Measurements from ENCODE around the gene APOO.
"Not testable (repeated sequence)": the region's sequence is repeated elsewhere in the genome, so short reads cannot be mapped to it uniquely, and the experiment has no call there.

Gene APOO

GRCh38 chrX:23907111-23907497 is 634 bp downstream of the APOO start:
- no peaks in the 10 kb centered on the region for H3K9me3 ChIP-seq (ENCODE audit: control insufficient read depth in 2 of 2, low read length in 2 of 2)
- H3K9ac ChIP-seq (ENCODE audit: low read depth in 1 of 2, low read length in 2 of 2) = peak overlapping the region; percentile 76 to 79
- H3K27ac ChIP-seq (ENCODE audit: low read depth in 2 of 2, low read length in 2 of 2) = peak overlapping the region; percentile 87 to 91
- no peaks in the 10 kb centered on the region for H3K36me3 ChIP-seq (ENCODE audit: control insufficient read depth in 2 of 2, insufficient read depth in 2 of 2, low read length in 2 of 2)
- peaks cover 3 to 12% of the 10 kb centered on the region in 2 donors for H3K4me1 ChIP-seq (ENCODE audit: control insufficient read depth in 2 of 2, insufficient read depth in 2 of 2, low read length in 2 of 2)
- H3K27me3 ChIP-seq (ENCODE audit: control insufficient read depth in 2 of 2, insufficient read depth in 2 of 2, low read length in 2 of 2) = no peaks in the 10 kb centered on the region
- peak overlapping the region; percentile 71 to 75 for H3K4me3 ChIP-seq (ENCODE audit: low read length in 2 of 2)

- H3K4me1 ChIP-seq (ENCODE audit: control insufficient read depth in 2 of 2, insufficient read depth in 2 of 2, low read length in 2 of 2) = peaks cover 10 to 13% of the 10 kb centered on the region in 2 donors
- H3K9me3 ChIP-seq (ENCODE audit: control insufficient read depth in 2 of 2, low read length in 2 of 2) = no peaks in the 10 kb centered on the region
- no peaks in the 10 kb centered on the region for H3K36me3 ChIP-seq (ENCODE audit: control insufficient read depth in 2 of 2, insufficient read depth in 2 of 2, low read length in 2 of 2)
- no peak overlapping the region for H3K4me3 ChIP-seq (ENCODE audit: low read length in 2 of 2)
- H3K27ac ChIP-seq (ENCODE audit: low read depth in 2 of 2, low read length in 2 of 2) = no peak overlapping the region
- no peak overlapping the region for H3K9ac ChIP-seq (ENCODE audit: low read depth in 1 of 2, low read length in 2 of 2)
- H3K27me3 ChIP-seq (ENCODE audit: control insufficient read depth in 2 of 2, insufficient read depth in 2 of 2, low read length in 2 of 2) = peaks cover 0 to 2% of the 10 kb centered on the region in 2 donors
These were observed 3.6 kb downstream of the APOO start for GRCh38 chrX:23904096-23904495.

DNA sequence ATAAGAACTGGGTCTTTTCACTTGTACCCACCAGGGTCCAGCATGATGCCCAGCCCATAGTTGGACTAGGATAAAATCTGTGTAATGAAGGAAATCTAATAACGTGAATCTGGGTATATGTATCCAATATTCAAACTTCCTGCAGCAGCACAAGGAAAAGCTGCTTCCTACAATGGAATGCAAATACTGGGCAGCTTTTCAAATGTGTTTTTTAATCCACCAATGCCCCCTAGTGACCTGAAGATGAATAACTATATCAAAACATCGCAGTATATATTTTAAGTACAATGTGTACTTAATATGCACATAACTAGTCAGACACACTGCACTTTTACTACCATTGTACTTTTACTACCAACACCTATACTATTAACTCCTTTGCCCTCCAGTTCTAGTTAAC is 5.3 kb downstream of the APOO start:
- Histone ChIP-seq H3K9ac (ENCODE audit: low read depth in 1 of 2, low read length in 2 of 2) (peak overlapping the region in 1 of 2 donors; percentile 31), H3K27ac (ENCODE audit: low read depth in 2 of 2, low read length in 2 of 2) (peak overlapping the region; percentile 20 to 47), H3K36me3 (ENCODE audit: control insufficient read depth in 2 of 2, insufficient read depth in 2 of 2, low read length in 2 of 2) (no peaks in the 10 kb centered on the region), H3K4me1 (ENCODE audit: control insufficient read depth in 2 of 2, insufficient read depth in 2 of 2, low read length in 2 of 2) (peaks cover 13% of the 10 kb centered on the region in 2 donors), H3K27me3 (ENCODE audit: control insufficient read depth in 2 of 2, insufficient read depth in 2 of 2, low read length in 2 of 2) (peaks cover 0 to 2% of the 10 kb centered on the region in 2 donors), H3K9me3 (ENCODE audit: control insufficient read depth in 2 of 2, low read length in 2 of 2) (no peaks in the 10 kb centered on the region), H3K4me3 (ENCODE audit: low read length in 2 of 2) (peak overlapping the region; percentile 34 to 51)

- H3K4me3 ChIP-seq (ENCODE audit: low read length in 2 of 2) = peak overlapping the region; percentile 34 to 51
- peak overlapping the region; percentile 45 to 47 for H3K27ac ChIP-seq (ENCODE audit: low read depth in 2 of 2, low read length in 2 of 2)
- H3K27me3 ChIP-seq (ENCODE audit: control insufficient read depth in 2 of 2, insufficient read depth in 2 of 2, low read length in 2 of 2) = peaks cover 0 to 2% of the 10 kb centered on the region in 2 donors
- no peaks in the 10 kb centered on the region for H3K36me3 ChIP-seq (ENCODE audit: control insufficient read depth in 2 of 2, insufficient read depth in 2 of 2, low read length in 2 of 2)
- peaks cover 13% of the 10 kb centered on the region in 2 donors for H3K4me1 ChIP-seq (ENCODE audit: control insufficient read depth in 2 of 2, insufficient read depth in 2 of 2, low read length in 2 of 2)
- H3K9ac ChIP-seq (ENCODE audit: low read depth in 1 of 2, low read length in 2 of 2) = peak overlapping the region; percentile 31 to 47
- no peaks in the 10 kb centered on the region for H3K9me3 ChIP-seq (ENCODE audit: control insufficient read depth in 2 of 2, low read length in 2 of 2)
These were observed 5.9 kb downstream of the APOO start for GRCh38 chrX:23901805-23902204.

DNA sequence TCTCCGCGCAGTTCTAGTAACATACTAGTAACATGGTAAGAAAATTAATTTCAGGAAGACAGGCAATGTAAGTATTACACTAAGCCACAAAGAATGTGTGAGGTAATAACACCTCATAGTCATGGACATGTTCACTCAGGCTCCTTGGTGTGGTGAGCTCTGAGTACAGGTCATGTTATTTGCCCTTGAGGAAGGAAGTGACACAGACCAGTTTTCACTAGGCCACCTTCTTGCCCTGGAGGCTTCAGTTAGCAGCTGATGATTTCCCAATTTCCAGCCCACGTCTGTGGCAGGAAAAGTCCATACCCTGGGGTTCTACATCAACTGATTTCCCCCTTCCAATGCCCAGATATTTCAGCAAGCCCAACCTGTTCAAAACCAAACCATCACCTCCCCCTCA is 6.7 kb downstream of the APOO start:
- Histone ChIP-seq H3K9ac (ENCODE audit: low read depth in 1 of 2, low read length in 2 of 2) (no peak overlapping the region), H3K27ac (ENCODE audit: low read depth in 2 of 2, low read length in 2 of 2) (peak overlapping the region in 1 of 2 donors; percentile 37), H3K27me3 (ENCODE audit: control insufficient read depth in 2 of 2, insufficient read depth in 2 of 2, low read length in 2 of 2) (peaks cover 0 to 2% of the 10 kb centered on the region in 2 donors), H3K36me3 (ENCODE audit: control insufficient read depth in 2 of 2, insufficient read depth in 2 of 2, low read length in 2 of 2) (no peaks in the 10 kb centered on the region), H3K4me1 (ENCODE audit: control insufficient read depth in 2 of 2, insufficient read depth in 2 of 2, low read length in 2 of 2) (peaks cover 6 to 13% of the 10 kb centered on the region in 2 donors), H3K9me3 (ENCODE audit: control insufficient read depth in 2 of 2, low read length in 2 of 2) (no peaks in the 10 kb centered on the region), H3K4me3 (ENCODE audit: low read length in 2 of 2) (no peak overlapping the region)

- Histone ChIP-seq H3K36me3 (ENCODE audit: control insufficient read depth in 2 of 2, insufficient read depth in 2 of 2, low read length in 2 of 2) (no peaks in the 10 kb centered on the region), H3K27ac (ENCODE audit: low read depth in 2 of 2, low read length in 2 of 2) (peak overlapping the region in 1 of 2 donors; percentile 37), H3K4me1 (ENCODE audit: control insufficient read depth in 2 of 2, insufficient read depth in 2 of 2, low read length in 2 of 2) (peaks cover 5 to 13% of the 10 kb centered on the region in 2 donors), H3K9me3 (ENCODE audit: control insufficient read depth in 2 of 2, low read length in 2 of 2) (no peaks in the 10 kb centered on the region), H3K27me3 (ENCODE audit: control insufficient read depth in 2 of 2, insufficient read depth in 2 of 2, low read length in 2 of 2) (peaks cover 0 to 2% of the 10 kb centered on the region in 2 donors), H3K9ac (ENCODE audit: low read depth in 1 of 2, low read length in 2 of 2) (no peak overlapping the region), H3K4me3 (ENCODE audit: low read length in 2 of 2) (no peak overlapping the region)
These were observed 7.4 kb downstream of the APOO start for GRCh38 chrX:23900220-23900797.

GRCh38 chrX:23898412-23898959 is 9.3 kb downstream of the APOO start:
- no peaks in the 10 kb centered on the region for H3K36me3 ChIP-seq (ENCODE audit: control insufficient read depth in 2 of 2, insufficient read depth in 2 of 2, low read length in 2 of 2)
- peaks cover 0 to 2% of the 10 kb centered on the region in 2 donors for H3K27me3 ChIP-seq (ENCODE audit: control insufficient read depth in 2 of 2, insufficient read depth in 2 of 2, low read length in 2 of 2)
- H3K27ac ChIP-seq (ENCODE audit: low read depth in 2 of 2, low read length in 2 of 2) = no peak overlapping the region
- peaks cover 5 to 13% of the 10 kb centered on the region in 2 donors for H3K4me1 ChIP-seq (ENCODE audit: control insufficient read depth in 2 of 2, insufficient read depth in 2 of 2, low read length in 2 of 2)
- no peak overlapping the region for H3K4me3 ChIP-seq (ENCODE audit: low read length in 2 of 2)
- H3K9me3 ChIP-seq (ENCODE audit: control insufficient read depth in 2 of 2, low read length in 2 of 2) = no peaks in the 10 kb centered on the region
- H3K9ac ChIP-seq (ENCODE audit: low read depth in 1 of 2, low read length in 2 of 2) = no peak overlapping the region

DNA sequence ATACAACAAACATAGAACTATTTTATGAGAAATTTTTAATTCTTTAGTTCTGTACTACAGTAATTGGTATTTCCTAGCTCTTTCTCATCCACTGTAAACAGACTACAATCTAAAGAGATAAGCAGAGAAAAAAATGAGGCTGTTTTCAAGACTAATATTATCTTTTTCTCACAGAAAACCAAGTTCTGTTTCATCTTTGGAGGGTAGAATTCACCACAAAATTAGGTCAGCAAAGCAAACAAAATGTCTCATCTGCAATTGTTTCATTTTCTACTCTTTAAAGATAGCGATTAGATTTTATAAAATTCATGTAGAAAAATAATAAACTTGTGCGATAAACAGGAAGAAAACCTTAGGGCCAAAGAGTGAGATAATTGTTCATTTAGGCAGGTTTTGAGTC is 10.8 kb downstream of the APOO start:
- Histone ChIP-seq H3K27ac (ENCODE audit: low read depth in 2 of 2, low read length in 2 of 2) (no peak overlapping the region), H3K4me1 (ENCODE audit: control insufficient read depth in 2 of 2, insufficient read depth in 2 of 2, low read length in 2 of 2) (peaks cover under 1 to 9% of the 10 kb centered on the region in 2 donors), H3K9ac (ENCODE audit: low read depth in 1 of 2, low read length in 2 of 2) (no peak overlapping the region), H3K27me3 (ENCODE audit: control insufficient read depth in 2 of 2, insufficient read depth in 2 of 2, low read length in 2 of 2) (peaks cover 0 to 2% of the 10 kb centered on the region in 2 donors), H3K9me3 (ENCODE audit: control insufficient read depth in 2 of 2, low read length in 2 of 2) (no peaks in the 10 kb centered on the region), H3K4me3 (ENCODE audit: low read length in 2 of 2) (no peak overlapping the region), H3K36me3 (ENCODE audit: control insufficient read depth in 2 of 2, insufficient read depth in 2 of 2, low read length in 2 of 2) (no peaks in the 10 kb centered on the region)

DNA sequence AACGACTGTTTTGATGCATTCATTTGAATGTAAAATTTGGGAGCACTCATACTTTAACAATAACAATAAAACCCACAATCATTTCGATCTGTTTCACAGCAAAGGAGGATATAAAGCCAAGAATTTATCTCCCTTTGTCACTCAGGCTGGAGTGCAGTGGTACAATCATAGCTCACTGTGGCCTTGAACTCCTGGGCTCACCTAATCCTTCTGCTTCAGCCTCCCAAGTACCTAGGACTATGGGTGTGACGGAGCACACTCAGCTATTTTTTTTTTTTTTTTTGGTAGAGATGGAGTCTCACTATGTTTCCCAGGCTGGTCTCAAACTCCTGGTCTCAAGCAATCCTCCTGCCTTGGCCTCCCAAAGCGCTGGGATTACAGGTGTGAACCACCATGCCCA is 11.2 kb downstream of the APOO start:
- H3K36me3 ChIP-seq (ENCODE audit: control insufficient read depth in 2 of 2, insufficient read depth in 2 of 2, low read length in 2 of 2); H3K4me3 ChIP-seq (ENCODE audit: low read length in 2 of 2); H3K27ac ChIP-seq (ENCODE audit: low read depth in 2 of 2, low read length in 2 of 2); H3K9me3 ChIP-seq (ENCODE audit: control insufficient read depth in 2 of 2, low read length in 2 of 2); H3K4me1 ChIP-seq (ENCODE audit: control insufficient read depth in 2 of 2, insufficient read depth in 2 of 2, low read length in 2 of 2); H3K9ac ChIP-seq (ENCODE audit: low read depth in 1 of 2, low read length in 2 of 2); H3K27me3 ChIP-seq (ENCODE audit: control insufficient read depth in 2 of 2, insufficient read depth in 2 of 2, low read length in 2 of 2): not testable (repeated sequence)

- not testable (repeated sequence) for H3K36me3 ChIP-seq (ENCODE audit: control insufficient read depth in 2 of 2, insufficient read depth in 2 of 2, low read length in 2 of 2); H3K27me3 ChIP-seq (ENCODE audit: control insufficient read depth in 2 of 2, insufficient read depth in 2 of 2, low read length in 2 of 2); H3K4me3 ChIP-seq (ENCODE audit: low read length in 2 of 2); H3K9me3 ChIP-seq (ENCODE audit: control insufficient read depth in 2 of 2, low read length in 2 of 2); H3K4me1 ChIP-seq (ENCODE audit: control insufficient read depth in 2 of 2, insufficient read depth in 2 of 2, low read length in 2 of 2); H3K9ac ChIP-seq (ENCODE audit: low read depth in 1 of 2, low read length in 2 of 2); H3K27ac ChIP-seq (ENCODE audit: low read depth in 2 of 2, low read length in 2 of 2)
These were observed 12.7 kb downstream of the APOO start for GRCh38 chrX:23894993-23895392.
